OCI-LY7 (cell line): ENCODE results near the gene NTM. TPM values are rescaled to one million over a fixed set of nuclear protein-coding genes. Genes with fewer than 3 reads are reported as not detected.

Experiments
- BruUV-seq: library from RNA; stranded (reverse); fragments of 400-500 nt; replicated peaks from 2 replicates; lab custom pipeline; 2021; lab: Mats Ljungman, UMichigan
- CTCF ChIA-PET: fragments of 300-600 bp; sonication (Branson Sonifier 250); formaldehyde crosslinking; loops from one replicate; lab custom pipeline; 2022; ENCODE audit warnings: antibody characterized with exemption; ENCODE audit not compliant: unreplicated experiment; lab: Charles Lee
- POLR2A ChIA-PET: fragments of 300-600 bp; sonication (Branson Sonifier 250); formaldehyde crosslinking; loops from one replicate; lab custom pipeline; 2022; ENCODE audit warnings: antibody characterized with exemption; lab: Charles Lee
- DNase-seq: peaks from one replicate; pipeline ENCODE4 v3.0.0-alpha.2; 2015; ENCODE audit warnings: low spot score
- H2AFZ ChIP-seq: fragments of 200-600 bp; sonication (generic), shearing (Covaris generic); 2 replicates; pipeline ENCODE4 v1.6.1; 2014; ENCODE audit warnings: mild to moderate bottlenecking, antibody characterized with exemption, low read length, moderate library complexity
- H3K27ac ChIP-seq: fragments of 200-600 bp; sonication (generic); 2 replicates; pipeline ENCODE4 v1.5.1; 2014; ENCODE audit warnings: mixed run types, low read depth, mild to moderate bottlenecking, moderate library complexity, low read length, inconsistent platforms; ENCODE audit not compliant: poor library complexity, severe bottlenecking
- H3K36me3 ChIP-seq: fragments of 200-600 bp; sonication (generic); 2 replicates; pipeline ENCODE4 v1.6.1; 2014; ENCODE audit warnings: mild to moderate bottlenecking, antibody characterized with exemption, low read length, moderate library complexity, mixed read lengths; ENCODE audit not compliant: insufficient read depth
- H3K4me1 ChIP-seq: fragments of 200-600 bp; sonication (generic); 2 replicates; pipeline ENCODE4 v1.5.1; 2014; ENCODE audit warnings: mild to moderate bottlenecking, low read length; ENCODE audit not compliant: insufficient read depth, poor library complexity, severe bottlenecking
- H3K4me2 ChIP-seq: fragments of 200-600 bp; sonication (generic); 2 replicates; pipeline ENCODE4 v1.6.1; 2014; ENCODE audit warnings: mild to moderate bottlenecking, low read length
- H3K4me3 ChIP-seq: fragments of 200-600 bp; sonication (generic); 2 replicates; pipeline ENCODE4 v1.5.1; 2014; ENCODE audit warnings: mild to moderate bottlenecking, low read depth, low read length; ENCODE audit not compliant: poor library complexity, severe bottlenecking
- H3K79me2 ChIP-seq: fragments of 200-600 bp; sonication (generic); 2 replicates; pipeline ENCODE4 v1.6.1; 2016; ENCODE audit warnings: low read depth, mild to moderate bottlenecking, low read length, moderate library complexity, mixed read lengths; ENCODE audit not compliant: insufficient read depth
- H3K9me2 ChIP-seq: fragments of 200-600 bp; sonication (generic); 2 replicates; pipeline ENCODE4 v1.6.1; 2016; ENCODE audit warnings: mild to moderate bottlenecking, low read length, mixed read lengths; ENCODE audit not compliant: insufficient read depth
- H3K9me3 ChIP-seq: fragments of 200-600 bp; sonication (generic); 2 replicates; pipeline ENCODE4 v1.6.1; 2014; ENCODE audit warnings: mild to moderate bottlenecking, mixed run types, low read length, mixed read lengths
- H4K20me1 ChIP-seq: fragments of 200-600 bp; sonication (generic); 2 replicates; pipeline ENCODE4 v1.6.1; 2014; ENCODE audit warnings: mild to moderate bottlenecking, antibody characterized with exemption, low read length, moderate library complexity, mixed read lengths; ENCODE audit not compliant: insufficient read depth
- EZH2phosphoT487 ChIP-seq: fragments of 200-600 bp; sonication (generic); IDR thresholded peaks from 2 replicates; pipeline ENCODE4 v1.6.1; 2018; ENCODE audit warnings: low read depth, borderline replicate concordance, mild to moderate bottlenecking, mixed run types, antibody characterized with exemption, low read length, moderate library complexity, mixed read lengths
- intact Hi-C: fragments of 100-400 bp; cut with micrococcal nuclease; formaldehyde crosslinking; loops from one replicate; pipeline ENCODE4 v1.10.0; 2022; ENCODE audit not compliant: unreplicated experiment
- total RNA-seq, 2 experiments: library from RNA; depleted of rRNA in 1 of 2; stranded (reverse); fragments of >200 nt in 1 of 2; shearing (Covaris generic) in 1 of 2; gene quantifications; 2 replicates each; pipeline ENCODE4 v1.2.3, GENCODE V29; 2014 to 2022
- TF ChIP-seq, protein P1 (sequence below): fragments of 200-600 bp; sonication (generic); conservative IDR thresholded peaks from 2 replicates; pipeline ENCODE4 v1.5.1; 2014; ENCODE audit warnings: mild to moderate bottlenecking, antibody characterized with exemption, low read length, moderate library complexity, mixed read lengths

Gene NTM
- total RNA-seq, 2 experiments from 2014 or later: not detected

DNA sequence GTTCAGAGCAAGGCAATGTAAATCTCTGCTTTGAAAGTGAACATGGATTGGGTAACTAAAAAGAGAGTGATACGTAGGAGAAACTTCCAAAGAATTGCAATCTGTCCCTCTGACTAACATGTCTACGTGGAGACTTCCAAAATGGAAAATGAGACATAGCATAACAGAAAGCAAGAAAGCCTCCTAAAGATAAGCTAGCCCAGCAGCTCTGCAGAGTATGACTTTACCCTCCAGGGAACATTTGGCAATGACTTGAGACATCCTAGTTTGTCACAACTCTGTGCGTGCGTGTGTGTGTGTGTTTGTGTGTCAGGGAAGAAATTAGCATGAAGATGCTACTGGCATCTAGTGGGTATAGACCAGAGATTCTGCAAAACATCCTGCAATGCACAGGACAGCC is 817.4 kb downstream of the NTM start:
- no peak overlapping the region for H3K4me2 ChIP-seq
- ChIA-PET CTCF (no interaction called here), POLR2A (no interaction called here)

DNA sequence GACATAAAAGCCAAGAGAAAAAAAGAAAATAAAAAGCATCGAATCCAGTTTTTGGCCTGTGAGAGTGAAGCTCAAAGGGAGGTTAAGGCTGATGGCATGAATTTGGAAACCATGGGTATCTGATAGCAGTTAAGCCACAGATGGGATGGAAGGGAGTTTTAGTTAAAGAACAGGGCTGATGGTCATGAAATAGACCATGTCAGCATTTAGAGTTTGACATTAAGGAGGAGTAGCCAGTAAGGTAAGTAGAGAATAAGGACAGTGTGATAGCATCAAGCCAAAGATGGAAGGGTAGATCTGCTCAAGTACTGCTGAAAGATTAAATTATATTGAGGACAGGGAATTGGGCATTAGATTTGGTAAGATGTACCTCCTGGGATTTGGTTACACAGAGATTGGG is 826.5 kb downstream of the NTM start:
- ChIA-PET POLR2A (no interaction called here), CTCF (no interaction called here)
- intact Hi-C loops: no loop called here

More for the DNA sequence above, 817.4 kb downstream of the NTM start:
- TF ChIP-seq, protein P1, sequence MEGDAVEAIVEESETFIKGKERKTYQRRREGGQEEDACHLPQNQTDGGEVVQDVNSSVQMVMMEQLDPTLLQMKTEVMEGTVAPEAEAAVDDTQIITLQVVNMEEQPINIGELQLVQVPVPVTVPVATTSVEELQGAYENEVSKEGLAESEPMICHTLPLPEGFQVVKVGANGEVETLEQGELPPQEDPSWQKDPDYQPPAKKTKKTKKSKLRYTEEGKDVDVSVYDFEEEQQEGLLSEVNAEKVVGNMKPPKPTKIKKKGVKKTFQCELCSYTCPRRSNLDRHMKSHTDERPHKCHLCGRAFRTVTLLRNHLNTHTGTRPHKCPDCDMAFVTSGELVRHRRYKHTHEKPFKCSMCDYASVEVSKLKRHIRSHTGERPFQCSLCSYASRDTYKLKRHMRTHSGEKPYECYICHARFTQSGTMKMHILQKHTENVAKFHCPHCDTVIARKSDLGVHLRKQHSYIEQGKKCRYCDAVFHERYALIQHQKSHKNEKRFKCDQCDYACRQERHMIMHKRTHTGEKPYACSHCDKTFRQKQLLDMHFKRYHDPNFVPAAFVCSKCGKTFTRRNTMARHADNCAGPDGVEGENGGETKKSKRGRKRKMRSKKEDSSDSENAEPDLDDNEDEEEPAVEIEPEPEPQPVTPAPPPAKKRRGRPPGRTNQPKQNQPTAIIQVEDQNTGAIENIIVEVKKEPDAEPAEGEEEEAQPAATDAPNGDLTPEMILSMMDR: no peak
- TF ChIP-seq EZH2phosphoT487: no peak
- intact Hi-C loops: no loop called here
- no peak for DNase-seq
- Histone ChIP-seq H3K27ac (no peak overlapping the region), H3K4me1 (no peaks in the 10 kb centered on the region), H3K9me2 (no peaks in the 10 kb centered on the region), H3K79me2 (no peaks in the 10 kb centered on the region), H3K4me3 (no peak overlapping the region), H3K36me3 (no peaks in the 10 kb centered on the region), H3K9me3 (no peaks in the 10 kb centered on the region), H4K20me1 (no peaks in the 10 kb centered on the region), H2AFZ (no peak overlapping the region)
- BruUV-seq: no TSS peak

DNA sequence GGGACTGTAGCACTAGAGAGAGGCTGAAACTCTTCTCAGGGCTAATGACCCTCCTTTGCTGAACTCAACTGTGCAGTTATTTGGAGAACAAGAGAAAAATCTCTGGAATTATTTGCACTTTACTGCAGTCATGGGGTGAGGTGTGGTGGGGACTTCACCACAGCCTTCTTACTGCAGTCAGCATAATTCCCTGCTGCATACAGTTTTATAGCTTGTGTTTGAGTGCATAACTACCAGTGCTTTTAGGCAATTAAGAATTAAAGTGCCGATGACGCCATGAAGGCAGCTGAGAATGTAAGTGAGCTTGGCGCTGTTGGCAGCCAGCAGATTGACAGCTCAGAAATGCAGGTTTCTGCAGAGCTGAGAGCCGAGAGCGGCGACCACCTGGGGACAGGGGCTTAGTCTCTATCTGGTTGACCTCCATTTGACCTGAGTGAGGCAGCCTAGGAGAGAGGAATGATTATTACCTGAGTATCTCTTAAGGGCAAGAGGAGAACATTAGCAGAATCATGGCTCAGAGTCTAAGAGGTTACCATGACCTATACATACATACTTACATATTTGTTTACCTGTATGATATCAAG is 830.0 kb downstream of the NTM start:
- POLR2A ChIA-PET: interaction anchor here (0.6 kb wide), 1 partner anchor 1398 kb away, joined by 3 read pairs; no protein-coding TSS in a partner anchor
- no TSS peak for BruUV-seq
- CTCF ChIA-PET: no interaction called here

More for the DNA sequence above, 826.5 kb downstream of the NTM start:
- no peaks in the 10 kb centered on the region for H3K9me2 ChIP-seq
- H3K27ac ChIP-seq: no peak overlapping the region
- TF ChIP-seq, protein P1: no peak
- TF ChIP-seq EZH2phosphoT487: no peak
- H3K79me2 ChIP-seq: no peaks in the 10 kb centered on the region
- no peaks in the 10 kb centered on the region for H3K4me1 ChIP-seq
- no peak overlapping the region for H2AFZ ChIP-seq
- H3K4me2 ChIP-seq: no peak overlapping the region
- no peak for DNase-seq
- no peak overlapping the region for H3K4me3 ChIP-seq
- H4K20me1 ChIP-seq: no peaks in the 10 kb centered on the region
- H3K9me3 ChIP-seq: no peaks in the 10 kb centered on the region
- no TSS peak for BruUV-seq
- H3K36me3 ChIP-seq: no peaks in the 10 kb centered on the region

More for the DNA sequence above, 830.0 kb downstream of the NTM start:
- no peaks in the 10 kb centered on the region for H3K9me2 ChIP-seq
- H3K4me1 ChIP-seq: no peaks in the 10 kb centered on the region
- DNase-seq: no peak
- no peak overlapping the region for H3K4me3 ChIP-seq
- H3K4me2 ChIP-seq: no peak overlapping the region
- H3K79me2 ChIP-seq: no peaks in the 10 kb centered on the region
- TF ChIP-seq EZH2phosphoT487: no peak
- TF ChIP-seq, protein P1: no peak
- no peak overlapping the region for H2AFZ ChIP-seq
- no peaks in the 10 kb centered on the region for H3K36me3 ChIP-seq
- intact Hi-C loops: no loop called here
- H3K9me3 ChIP-seq: no peaks in the 10 kb centered on the region
- H4K20me1 ChIP-seq: no peaks in the 10 kb centered on the region
- H3K27ac ChIP-seq: no peak overlapping the region
